HepG2 (cell line): ENCODE results near the gene MOCS1. TPM values are rescaled to one million over a fixed set of nuclear protein-coding genes. Genes with fewer than 3 reads are reported as not detected.
A peak's percentile ranks its signal among the peaks of the same experiment; 100 is the strongest.

ENCODE experiments used
- FLYWCH1 ChIP-seq: sonication (generic); formaldehyde crosslinking; IDR thresholded peaks from 2 replicates; pipeline ENCODE4 v1.8.1; 2023; ENCODE audit warnings: mild to moderate bottlenecking, missing genetic modification reagents
- MIER3 ChIP-seq: IDR thresholded peaks from 2 replicates; pipeline ENCODE4 v1.6.1; 2016; ENCODE audit warnings: missing compliant biosample characterization, borderline replicate concordance
- NFIB ChIP-seq: sonication (generic); formaldehyde crosslinking; IDR thresholded peaks from 2 replicates; pipeline ENCODE4 v1.9.0; 2021; ENCODE audit warnings: missing genetic modification reagents, mild to moderate bottlenecking, borderline replicate concordance
- PCBP2 ChIP-seq: fragments of 200-400 bp; formaldehyde crosslinking; optimal IDR thresholded peaks from 2 replicates; pipeline ENCODE3; 2018; ENCODE audit warnings: low read length, low read depth; ENCODE audit not compliant: poor library complexity, severe bottlenecking
- POLR2AphosphoS2 ChIP-seq: IDR thresholded peaks from 2 replicates; pipeline ENCODE4 v1.6.1; 2011; ENCODE audit warnings: low read depth, low read length, improper control_type of control experiment
- REST ChIP-seq, 2 experiments: IDR thresholded peaks; 2 replicates each; pipeline ENCODE4 v1.6.1; 2011 to 2012; ENCODE audit warnings: low read length in 2 of 2, borderline replicate concordance in 1 of 2, low read depth in 1 of 2, mild to moderate bottlenecking in 1 of 2, moderate library complexity in 1 of 2
- SIN3B ChIP-seq: fragments of 150-350 bp; IDR thresholded peaks from 2 replicates; pipeline ENCODE4 v1.6.1; 2014; ENCODE audit warnings: low read length
- ZNF10 ChIP-seq: sonication (generic); formaldehyde crosslinking; IDR thresholded peaks from 2 replicates; pipeline ENCODE4 v1.4.0; 2020; ENCODE audit warnings: mild to moderate bottlenecking, low read depth, missing genetic modification reagents, borderline replicate concordance
- ZNF207 ChIP-seq: fragments of 450-650 bp; IDR thresholded peaks from 2 replicates; pipeline ENCODE4 v1.6.1; 2016; ENCODE audit warnings: antibody characterized with exemption, borderline replicate concordance
- ZNF546 ChIP-seq: sonication (generic); formaldehyde crosslinking; conservative IDR thresholded peaks from 2 replicates; pipeline ENCODE4 v1.8.1; 2023; ENCODE audit warnings: mild to moderate bottlenecking, missing genetic modification reagents
- ZNF674 ChIP-seq: sonication (generic); formaldehyde crosslinking; IDR thresholded peaks from 2 replicates; pipeline ENCODE4 v1.5.0; 2020; ENCODE audit warnings: low read depth, mild to moderate bottlenecking, missing genetic modification reagents
- ZNF724P ChIP-seq: sonication (generic); formaldehyde crosslinking; IDR thresholded peaks from 2 replicates; pipeline ENCODE4 v1.8.0; 2022; ENCODE audit warnings: missing genetic modification reagents, borderline replicate concordance
- polyA plus RNA-seq, 8 experiments: library from polyadenylated mRNA; depleted of rRNA in 3 of 8; stranded (reverse) in 7 of 8; unstranded in 1 of 8; fragments of >200 nt; fragmentation: Illumina TruSeq in 4 of 8; extraction: Trizol in 4 of 8; gene quantifications; 2 replicates each; pipeline versions ENCODE4 v1.2.1 to v1.2.3, GENCODE V29; 2011 to 2016; ENCODE audit warnings: low read depth in 4 of 8, missing spikeins in 1 of 8, mixed read lengths in 1 of 8; ENCODE audit not compliant: insufficient read depth in 1 of 8
- total RNA-seq, 5 experiments: library from RNA; depleted of rRNA; stranded (reverse); fragments of >200 nt; fragmentation: Illumina TruSeq; extraction: Trizol; gene quantifications; 2 replicates each; pipeline ENCODE4 v1.2.3, GENCODE V29; 2016; ENCODE audit warnings: low read depth in 1 of 5
- TF ChIP-seq, protein P1 (sequence below): sonication (generic); formaldehyde crosslinking; IDR thresholded peaks from 2 replicates; pipeline ENCODE4 v1.4.0; 2020; ENCODE audit warnings: missing genetic modification reagents
- TF ChIP-seq, protein P2 (sequence below): sonication (generic); formaldehyde crosslinking; IDR thresholded peaks from 2 replicates; pipeline ENCODE4 v1.5.0; 2020; ENCODE audit warnings: missing genetic modification reagents
- TF ChIP-seq, protein P3 (sequence below): sonication (generic); formaldehyde crosslinking; IDR thresholded peaks from 2 replicates; pipeline ENCODE4 v1.4.0; 2020; ENCODE audit warnings: missing genetic modification reagents, borderline replicate concordance
- TF ChIP-seq, protein P4 (sequence below): sonication (generic); formaldehyde crosslinking; IDR thresholded peaks from 2 replicates; pipeline ENCODE4 v1.5.0; 2020; ENCODE audit warnings: mild to moderate bottlenecking, low read depth, missing genetic modification reagents, borderline replicate concordance

MOCS1 gene
- total and polyA plus RNA-seq, 2 of the 13 experiments (the other 11 are each of a cell fraction or from before 2014, with no cell fraction given), result 5.3 to 11.7 TPM

- TF ChIP-seq REST (IDR thresholded peaks at IDR 0.05; ENCODE audit: borderline replicate concordance in 1 of 2, low read depth in 1 of 2, low read length in 2 of 2) (no peak), SIN3B (no peak), POLR2AphosphoS2 (no peak), NFIB (CRISPR knock-in tag) (no peak), PCBP2 (no peak), ZNF724P (CRISPR knock-in tag) (0 out of 2 replicates have a peak, but pooled peaks have one; percentile 54), ZNF207 (no peak), ZNF546 (peak; percentile 71; the same call in 1 of the 2 replicates), FLYWCH1 (CRISPR knock-in tag) (no peak), ZNF10 (CRISPR knock-in tag) (no peak), MIER3 (no peak), ZNF674 (CRISPR knock-in tag) (no peak)
- TF ChIP-seq, protein P1, sequence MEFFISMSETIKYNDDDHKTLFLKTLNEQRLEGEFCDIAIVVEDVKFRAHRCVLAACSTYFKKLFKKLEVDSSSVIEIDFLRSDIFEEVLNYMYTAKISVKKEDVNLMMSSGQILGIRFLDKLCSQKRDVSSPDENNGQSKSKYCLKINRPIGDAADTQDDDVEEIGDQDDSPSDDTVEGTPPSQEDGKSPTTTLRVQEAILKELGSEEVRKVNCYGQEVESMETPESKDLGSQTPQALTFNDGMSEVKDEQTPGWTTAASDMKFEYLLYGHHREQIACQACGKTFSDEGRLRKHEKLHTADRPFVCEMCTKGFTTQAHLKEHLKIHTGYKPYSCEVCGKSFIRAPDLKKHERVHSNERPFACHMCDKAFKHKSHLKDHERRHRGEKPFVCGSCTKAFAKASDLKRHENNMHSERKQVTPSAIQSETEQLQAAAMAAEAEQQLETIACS, result peak; percentile 53; the same call in 1 of the 2 replicates
- TF ChIP-seq, protein P2, sequence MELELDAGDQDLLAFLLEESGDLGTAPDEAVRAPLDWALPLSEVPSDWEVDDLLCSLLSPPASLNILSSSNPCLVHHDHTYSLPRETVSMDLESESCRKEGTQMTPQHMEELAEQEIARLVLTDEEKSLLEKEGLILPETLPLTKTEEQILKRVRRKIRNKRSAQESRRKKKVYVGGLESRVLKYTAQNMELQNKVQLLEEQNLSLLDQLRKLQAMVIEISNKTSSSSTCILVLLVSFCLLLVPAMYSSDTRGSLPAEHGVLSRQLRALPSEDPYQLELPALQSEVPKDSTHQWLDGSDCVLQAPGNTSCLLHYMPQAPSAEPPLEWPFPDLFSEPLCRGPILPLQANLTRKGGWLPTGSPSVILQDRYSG (CRISPR knock-in tag), result no peak
- TF ChIP-seq, protein P3, sequence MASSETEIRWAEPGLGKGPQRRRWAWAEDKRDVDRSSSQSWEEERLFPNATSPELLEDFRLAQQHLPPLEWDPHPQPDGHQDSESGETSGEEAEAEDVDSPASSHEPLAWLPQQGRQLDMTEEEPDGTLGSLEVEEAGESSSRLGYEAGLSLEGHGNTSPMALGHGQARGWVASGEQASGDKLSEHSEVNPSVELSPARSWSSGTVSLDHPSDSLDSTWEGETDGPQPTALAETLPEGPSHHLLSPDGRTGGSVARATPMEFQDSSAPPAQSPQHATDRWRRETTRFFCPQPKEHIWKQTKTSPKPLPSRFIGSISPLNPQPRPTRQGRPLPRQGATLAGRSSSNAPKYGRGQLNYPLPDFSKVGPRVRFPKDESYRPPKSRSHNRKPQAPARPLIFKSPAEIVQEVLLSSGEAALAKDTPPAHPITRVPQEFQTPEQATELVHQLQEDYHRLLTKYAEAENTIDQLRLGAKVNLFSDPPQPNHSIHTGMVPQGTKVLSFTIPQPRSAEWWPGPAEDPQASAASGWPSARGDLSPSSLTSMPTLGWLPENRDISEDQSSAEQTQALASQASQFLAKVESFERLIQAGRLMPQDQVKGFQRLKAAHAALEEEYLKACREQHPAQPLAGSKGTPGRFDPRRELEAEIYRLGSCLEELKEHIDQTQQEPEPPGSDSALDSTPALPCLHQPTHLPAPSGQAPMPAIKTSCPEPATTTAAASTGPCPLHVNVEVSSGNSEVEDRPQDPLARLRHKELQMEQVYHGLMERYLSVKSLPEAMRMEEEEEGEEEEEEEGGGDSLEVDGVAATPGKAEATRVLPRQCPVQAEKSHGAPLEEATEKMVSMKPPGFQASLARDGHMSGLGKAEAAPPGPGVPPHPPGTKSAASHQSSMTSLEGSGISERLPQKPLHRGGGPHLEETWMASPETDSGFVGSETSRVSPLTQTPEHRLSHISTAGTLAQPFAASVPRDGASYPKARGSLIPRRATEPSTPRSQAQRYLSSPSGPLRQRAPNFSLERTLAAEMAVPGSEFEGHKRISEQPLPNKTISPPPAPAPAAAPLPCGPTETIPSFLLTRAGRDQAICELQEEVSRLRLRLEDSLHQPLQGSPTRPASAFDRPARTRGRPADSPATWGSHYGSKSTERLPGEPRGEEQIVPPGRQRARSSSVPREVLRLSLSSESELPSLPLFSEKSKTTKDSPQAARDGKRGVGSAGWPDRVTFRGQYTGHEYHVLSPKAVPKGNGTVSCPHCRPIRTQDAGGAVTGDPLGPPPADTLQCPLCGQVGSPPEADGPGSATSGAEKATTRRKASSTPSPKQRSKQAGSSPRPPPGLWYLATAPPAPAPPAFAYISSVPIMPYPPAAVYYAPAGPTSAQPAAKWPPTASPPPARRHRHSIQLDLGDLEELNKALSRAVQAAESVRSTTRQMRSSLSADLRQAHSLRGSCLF (CRISPR knock-in tag), result no peak
- TF ChIP-seq, protein P4, sequence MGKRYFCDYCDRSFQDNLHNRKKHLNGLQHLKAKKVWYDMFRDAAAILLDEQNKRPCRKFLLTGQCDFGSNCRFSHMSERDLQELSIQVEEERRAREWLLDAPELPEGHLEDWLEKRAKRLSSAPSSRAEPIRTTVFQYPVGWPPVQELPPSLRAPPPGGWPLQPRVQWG (CRISPR knock-in tag), result no peak
These were observed at the start of gene MOCS1 (continued) for GRCh38 chr6:39934131-39934757.
